ENCODE data around the gene CLBA1. TPM values are rescaled to one million over a fixed set of nuclear protein-coding genes. Genes with fewer than 3 reads are reported as not detected.

The CLBA1 gene
- total and polyA plus RNA-seq, 2 donors (not counting 1 experiment from before 2014, with no cell fraction given), result 0.63 to 5.5 TPM

DNA sequence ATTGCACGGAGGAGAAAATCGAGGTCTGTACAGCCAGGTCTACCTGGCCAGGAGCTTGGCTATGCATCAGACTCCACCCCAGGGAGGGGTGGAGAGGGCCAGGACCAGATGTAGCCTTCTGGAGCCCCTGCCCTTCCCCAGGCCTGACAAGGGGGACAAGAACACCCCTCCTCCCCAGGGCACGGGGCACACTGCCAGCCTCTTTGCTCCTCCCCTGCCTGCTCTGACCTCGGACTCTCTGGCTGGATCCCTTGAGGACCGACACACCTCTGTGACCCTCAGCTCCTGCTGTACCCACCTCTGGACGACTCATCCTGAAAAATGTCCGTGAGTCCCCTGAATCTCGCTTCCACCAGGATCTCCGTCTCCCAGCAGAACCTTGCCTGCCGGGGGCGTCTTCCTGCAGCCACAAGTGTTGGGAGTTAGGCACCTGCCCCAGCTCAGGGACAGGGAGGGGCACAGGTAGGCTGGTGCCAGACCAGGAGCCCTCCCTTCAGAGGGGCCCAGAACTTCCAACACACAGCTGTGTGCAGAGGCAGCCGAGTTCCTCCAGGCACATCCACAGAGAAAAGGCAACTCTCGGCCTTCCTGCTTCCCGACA, 29.2 kb upstream of the CLBA1 start:
- intact Hi-C loops (cut with micrococcal nuclease), result no loop called here
- Histone ChIP-seq H2AFZ (ENCODE audit: insufficient read depth, low read depth, low read length, poor library complexity, severe bottlenecking) (no peak overlapping the region), H3K9me3 (ENCODE audit: control extremely low read depth in 1 of 3, control insufficient read depth in 2 of 3, insufficient read depth in 1 of 3, low read length in 2 of 3) (no peaks in the 10 kb centered on the region), H3K4me2 (replicated peaks; ENCODE audit: low read depth, low read length, poor library complexity, severe bottlenecking) (no peak overlapping the region), H3K36me3 (replicated peaks in 1 of 2; ENCODE audit: control extremely low read depth in 1 of 2, control insufficient read depth in 1 of 2, extremely low read depth in 1 of 2, insufficient read depth in 2 of 2, low read length in 1 of 2) (no peaks in the 10 kb centered on the region), H3K4me1 (ENCODE audit: control insufficient read depth in 2 of 2, insufficient read depth in 2 of 2, low read length in 2 of 2) (no peaks in the 10 kb centered on the region), H3K9ac (ENCODE audit: low read length) (no peak overlapping the region), H3K27me3 (replicated peaks in 1 of 4; ENCODE audit: control extremely low read depth in 1 of 4, control insufficient read depth in 3 of 4, insufficient read depth in 4 of 4, low read length in 3 of 4) (peaks cover 0 to 7% (median 1%) of the 10 kb centered on the region in 4 experiments), H4K20me1 (ENCODE audit: control insufficient read depth, insufficient read depth, low read length, poor library complexity, severe bottlenecking) (no peaks in the 10 kb centered on the region), H3K4me3 (ENCODE audit: control extremely low read depth in 1 of 5, extremely low read depth in 1 of 5, insufficient read depth in 1 of 5, low read depth in 2 of 5, low read length in 4 of 5) (no peak overlapping the region), H3K27ac (ENCODE audit: low read length in 2 of 2) (no peak overlapping the region), H3K79me2 (ENCODE audit: control insufficient read depth, insufficient read depth, low read length) (no peaks in the 10 kb centered on the region)
- no peak overlapping the region for H3K27ac Mint-ChIP-seq
- H3K27me3 Mint-ChIP-seq, result peaks cover 19% of the 10 kb centered on the region
- ATAC-seq (ENCODE audit: low read depth), result no peak
- ChIA-PET POLR2A (no interaction called here), CTCF (no interaction called here)
- H3K9me3 Mint-ChIP-seq (ENCODE audit: insufficient read depth), result no peaks in the 10 kb centered on the region
- H3K4me3 Mint-ChIP-seq, result no peak overlapping the region
- TF ChIP-seq, protein P1, sequence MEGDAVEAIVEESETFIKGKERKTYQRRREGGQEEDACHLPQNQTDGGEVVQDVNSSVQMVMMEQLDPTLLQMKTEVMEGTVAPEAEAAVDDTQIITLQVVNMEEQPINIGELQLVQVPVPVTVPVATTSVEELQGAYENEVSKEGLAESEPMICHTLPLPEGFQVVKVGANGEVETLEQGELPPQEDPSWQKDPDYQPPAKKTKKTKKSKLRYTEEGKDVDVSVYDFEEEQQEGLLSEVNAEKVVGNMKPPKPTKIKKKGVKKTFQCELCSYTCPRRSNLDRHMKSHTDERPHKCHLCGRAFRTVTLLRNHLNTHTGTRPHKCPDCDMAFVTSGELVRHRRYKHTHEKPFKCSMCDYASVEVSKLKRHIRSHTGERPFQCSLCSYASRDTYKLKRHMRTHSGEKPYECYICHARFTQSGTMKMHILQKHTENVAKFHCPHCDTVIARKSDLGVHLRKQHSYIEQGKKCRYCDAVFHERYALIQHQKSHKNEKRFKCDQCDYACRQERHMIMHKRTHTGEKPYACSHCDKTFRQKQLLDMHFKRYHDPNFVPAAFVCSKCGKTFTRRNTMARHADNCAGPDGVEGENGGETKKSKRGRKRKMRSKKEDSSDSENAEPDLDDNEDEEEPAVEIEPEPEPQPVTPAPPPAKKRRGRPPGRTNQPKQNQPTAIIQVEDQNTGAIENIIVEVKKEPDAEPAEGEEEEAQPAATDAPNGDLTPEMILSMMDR (IDR thresholded peaks at IDR 0.05), result no peak
- no peak for TF ChIP-seq EZH2 (IDR thresholded peaks at IDR 0.05; ENCODE audit: borderline replicate concordance, insufficient read depth, low read depth, low read length, poor library complexity, severe bottlenecking)
- DNase-seq, result no peak
- 86% methylated on average over 11 of the region's 14 CpGs for WGBS (ENCODE audit: insufficient coverage)
- no peaks in the 10 kb centered on the region for H3K4me1 Mint-ChIP-seq

DNA sequence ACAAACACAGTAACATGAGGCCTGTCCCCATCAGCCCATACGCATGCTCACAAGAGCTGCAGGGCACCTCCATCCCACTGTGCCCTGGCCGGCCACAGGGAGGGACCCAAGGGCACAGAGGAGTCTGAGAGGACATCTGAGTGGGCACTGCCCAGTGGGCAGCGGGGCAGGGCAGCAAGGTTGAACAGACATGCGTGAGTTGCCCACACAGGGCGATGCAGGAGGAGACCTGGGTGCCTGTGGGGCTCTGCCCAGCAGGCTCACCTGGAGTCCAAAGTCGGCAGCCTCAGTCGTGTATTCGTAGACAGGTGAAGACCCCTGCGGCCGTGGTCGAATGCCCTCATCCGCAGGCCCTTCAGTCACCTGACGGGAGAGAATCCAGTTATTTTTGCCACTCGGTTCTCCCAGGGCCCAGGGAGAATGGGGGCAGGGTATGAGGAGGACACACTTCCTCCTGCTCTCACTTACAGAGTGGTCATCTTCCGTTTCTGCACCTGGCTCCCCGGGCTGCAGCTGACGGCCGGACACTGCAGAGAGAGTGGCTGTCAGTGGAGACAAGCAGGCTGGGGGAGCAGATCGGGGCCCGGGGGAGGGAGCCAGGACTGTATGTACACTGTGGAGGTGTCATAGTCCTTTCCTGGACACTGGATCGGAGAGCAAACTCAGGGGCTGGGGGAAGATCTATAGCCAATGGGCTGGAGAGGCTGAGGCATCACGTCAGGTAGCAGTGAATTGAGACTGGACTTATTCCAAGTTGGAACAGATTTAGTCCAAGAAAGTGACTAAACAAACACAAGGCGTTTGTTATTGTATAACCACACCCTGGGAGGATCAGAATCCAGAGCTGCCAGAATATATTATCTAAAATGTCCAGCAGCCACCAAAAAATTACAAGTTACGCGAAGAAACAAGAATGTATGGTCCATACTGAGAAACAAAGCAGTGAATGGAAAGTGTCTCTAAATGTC, 28.2 kb upstream of the CLBA1 start:
- 86% methylated on average over 22 of the region's 25 CpGs for WGBS (ENCODE audit: insufficient coverage)
- no peaks in the 10 kb centered on the region for H3K36me3 ChIP-seq (replicated peaks in 1 of 2; ENCODE audit: control extremely low read depth in 1 of 2, control insufficient read depth in 1 of 2, extremely low read depth in 1 of 2, insufficient read depth in 2 of 2, low read length in 1 of 2)
- TF ChIP-seq, protein P1 (IDR thresholded peaks at IDR 0.05), result no peak
- no peak for TF ChIP-seq EZH2 (IDR thresholded peaks at IDR 0.05; ENCODE audit: borderline replicate concordance, insufficient read depth, low read depth, low read length, poor library complexity, severe bottlenecking)
- intact Hi-C loops (cut with micrococcal nuclease), result no loop called here
- H3K4me2 ChIP-seq (replicated peaks; ENCODE audit: low read depth, low read length, poor library complexity, severe bottlenecking), result no peak overlapping the region
- ChIA-PET CTCF (no interaction called here), POLR2A (no interaction called here)
- DNase-seq, result no peak
- no peaks in the 10 kb centered on the region for H3K4me1 ChIP-seq (ENCODE audit: control insufficient read depth in 2 of 2, insufficient read depth in 2 of 2, low read length in 2 of 2)
- peaks cover 0 to 7% (median 1%) of the 10 kb centered on the region in 4 experiments for H3K27me3 ChIP-seq (replicated peaks in 1 of 4; ENCODE audit: control extremely low read depth in 1 of 4, control insufficient read depth in 3 of 4, insufficient read depth in 4 of 4, low read length in 3 of 4)
- H4K20me1 ChIP-seq (ENCODE audit: control insufficient read depth, insufficient read depth, low read length, poor library complexity, severe bottlenecking), result no peaks in the 10 kb centered on the region
- peaks cover 19% of the 10 kb centered on the region for H3K27me3 Mint-ChIP-seq
- no peak overlapping the region for H3K27ac Mint-ChIP-seq
- H3K79me2 ChIP-seq (ENCODE audit: control insufficient read depth, insufficient read depth, low read length), result no peaks in the 10 kb centered on the region
- H3K9ac ChIP-seq (ENCODE audit: low read length), result no peak overlapping the region
- H3K4me3 Mint-ChIP-seq, result no peak overlapping the region
- H2AFZ ChIP-seq (ENCODE audit: insufficient read depth, low read depth, low read length, poor library complexity, severe bottlenecking), result no peak overlapping the region
- H3K4me1 Mint-ChIP-seq, result no peaks in the 10 kb centered on the region
- no peaks in the 10 kb centered on the region for H3K9me3 Mint-ChIP-seq (ENCODE audit: insufficient read depth)
- H3K9me3 ChIP-seq (ENCODE audit: control extremely low read depth in 1 of 3, control insufficient read depth in 2 of 3, insufficient read depth in 1 of 3, low read length in 2 of 3), result no peaks in the 10 kb centered on the region
- H3K4me3 ChIP-seq (ENCODE audit: control extremely low read depth in 1 of 5, extremely low read depth in 1 of 5, insufficient read depth in 1 of 5, low read depth in 2 of 5, low read length in 4 of 5), result no peak overlapping the region
- ATAC-seq (ENCODE audit: low read depth), result no peak
- H3K27ac ChIP-seq (ENCODE audit: low read length in 2 of 2), result no peak overlapping the region

All from B cell (primary cell).